ENCODE measurements around the gene TXNDC5.
A peak's percentile ranks its signal among the peaks of the same experiment; 100 is the strongest.

TXNDC5 gene

GRCh38 chr6:7910654-7911344 is at the start of gene TXNDC5:
Gene TXNDC5 (minus strand): TSS chr6:7910788. CDS start chr6:7910776, 12 bp downstream.
- H3K27ac ChIP-seq (ENCODE audit: low read length): peak within 1 kb of the TSS; percentile 31
- no peaks in the 10 kb centered on the region for H3K9me3 ChIP-seq (ENCODE audit: control insufficient read depth in 2 of 2, low read length in 2 of 2)
- H3K9ac ChIP-seq (ENCODE audit: low read length in 2 of 2): peak within 1 kb of the TSS; percentile 75 to 78
- peak within 1 kb of the TSS; percentile 80 to 81 for H3K4me3 ChIP-seq (ENCODE audit: low read length in 2 of 2)
- H3K36me3 ChIP-seq (ENCODE audit: control insufficient read depth in 2 of 2, insufficient read depth in 2 of 2, low read length in 2 of 2): no peaks in the 10 kb centered on the region
- H3K27me3 ChIP-seq (ENCODE audit: control insufficient read depth in 1 of 2, insufficient read depth in 2 of 2, low read length in 2 of 2): no peaks in the 10 kb centered on the region
- peaks cover 17% of the 10 kb centered on the region for H3K4me1 ChIP-seq (ENCODE audit: control insufficient read depth, insufficient read depth, low read length)

GRCh38 chr6:7960141-7960540 is 49.6 kb upstream of the TXNDC5 start:
- no peaks in the 10 kb centered on the region for H3K9me3 ChIP-seq (ENCODE audit: control insufficient read depth in 2 of 2, low read length in 2 of 2)
- no peak overlapping the region for H3K4me3 ChIP-seq (ENCODE audit: low read length in 2 of 2)
- no peaks in the 10 kb centered on the region for H3K4me1 ChIP-seq (ENCODE audit: control insufficient read depth, insufficient read depth, low read length)
- H3K27me3 ChIP-seq (ENCODE audit: control insufficient read depth in 1 of 2, insufficient read depth in 2 of 2, low read length in 2 of 2): no peaks in the 10 kb centered on the region
- no peak overlapping the region for H3K9ac ChIP-seq (ENCODE audit: low read length in 2 of 2)
- no peak overlapping the region for H3K27ac ChIP-seq (ENCODE audit: low read length)
- H3K36me3 ChIP-seq (ENCODE audit: control insufficient read depth in 2 of 2, insufficient read depth in 2 of 2, low read length in 2 of 2): no peaks in the 10 kb centered on the region

GRCh38 chr6:7959453-7959852 is 48.9 kb upstream of the TXNDC5 start:
- no peaks in the 10 kb centered on the region for H3K36me3 ChIP-seq (ENCODE audit: control insufficient read depth in 2 of 2, insufficient read depth in 2 of 2, low read length in 2 of 2)
- H3K27ac ChIP-seq (ENCODE audit: low read length): no peak overlapping the region
- H3K4me1 ChIP-seq (ENCODE audit: control insufficient read depth, insufficient read depth, low read length): no peaks in the 10 kb centered on the region
- H3K4me3 ChIP-seq (ENCODE audit: low read length in 2 of 2): no peak overlapping the region
- H3K9ac ChIP-seq (ENCODE audit: low read length in 2 of 2): no peak overlapping the region
- H3K27me3 ChIP-seq (ENCODE audit: control insufficient read depth in 1 of 2, insufficient read depth in 2 of 2, low read length in 2 of 2): no peaks in the 10 kb centered on the region
- H3K9me3 ChIP-seq (ENCODE audit: control insufficient read depth in 2 of 2, low read length in 2 of 2): no peaks in the 10 kb centered on the region

- Histone ChIP-seq H3K27ac (ENCODE audit: low read length) (no peak overlapping the region), H3K27me3 (ENCODE audit: control insufficient read depth in 1 of 2, insufficient read depth in 2 of 2, low read length in 2 of 2) (no peaks in the 10 kb centered on the region), H3K4me1 (ENCODE audit: control insufficient read depth, insufficient read depth, low read length) (no peaks in the 10 kb centered on the region), H3K9ac (ENCODE audit: low read length in 2 of 2) (no peak overlapping the region), H3K4me3 (ENCODE audit: low read length in 2 of 2) (no peak overlapping the region), H3K36me3 (ENCODE audit: control insufficient read depth in 2 of 2, insufficient read depth in 2 of 2, low read length in 2 of 2) (no peaks in the 10 kb centered on the region), H3K9me3 (ENCODE audit: control insufficient read depth in 2 of 2, low read length in 2 of 2) (no peaks in the 10 kb centered on the region)
Measured at GRCh38 chr6:7958464-7958863, 47.9 kb upstream of the TXNDC5 start.

- Histone ChIP-seq H3K4me1 (ENCODE audit: control insufficient read depth, insufficient read depth, low read length) (no peaks in the 10 kb centered on the region), H3K27ac (ENCODE audit: low read length) (no peak overlapping the region), H3K9me3 (ENCODE audit: control insufficient read depth in 2 of 2, low read length in 2 of 2) (no peaks in the 10 kb centered on the region), H3K27me3 (ENCODE audit: control insufficient read depth in 1 of 2, insufficient read depth in 2 of 2, low read length in 2 of 2) (no peaks in the 10 kb centered on the region), H3K4me3 (ENCODE audit: low read length in 2 of 2) (no peak overlapping the region), H3K36me3 (ENCODE audit: control insufficient read depth in 2 of 2, insufficient read depth in 2 of 2, low read length in 2 of 2) (no peaks in the 10 kb centered on the region), H3K9ac (ENCODE audit: low read length in 2 of 2) (no peak overlapping the region)
Measured at GRCh38 chr6:7956257-7956656, 45.7 kb upstream of the TXNDC5 start.

- Histone ChIP-seq H3K9ac (ENCODE audit: low read length in 2 of 2) (no peak overlapping the region), H3K27ac (ENCODE audit: low read length) (no peak overlapping the region), H3K4me1 (ENCODE audit: control insufficient read depth, insufficient read depth, low read length) (no peaks in the 10 kb centered on the region), H3K27me3 (ENCODE audit: control insufficient read depth in 1 of 2, insufficient read depth in 2 of 2, low read length in 2 of 2) (no peaks in the 10 kb centered on the region), H3K36me3 (ENCODE audit: control insufficient read depth in 2 of 2, insufficient read depth in 2 of 2, low read length in 2 of 2) (no peaks in the 10 kb centered on the region), H3K4me3 (ENCODE audit: low read length in 2 of 2) (no peak overlapping the region), H3K9me3 (ENCODE audit: control insufficient read depth in 2 of 2, low read length in 2 of 2) (no peaks in the 10 kb centered on the region)
Measured at GRCh38 chr6:7954477-7955200, 44.1 kb upstream of the TXNDC5 start.

GRCh38 chr6:7953753-7954152 is 43.2 kb upstream of the TXNDC5 start:
- Histone ChIP-seq H3K27ac (ENCODE audit: low read length) (no peak overlapping the region), H3K4me1 (ENCODE audit: control insufficient read depth, insufficient read depth, low read length) (no peaks in the 10 kb centered on the region), H3K9me3 (ENCODE audit: control insufficient read depth in 2 of 2, low read length in 2 of 2) (no peaks in the 10 kb centered on the region), H3K27me3 (ENCODE audit: control insufficient read depth in 1 of 2, insufficient read depth in 2 of 2, low read length in 2 of 2) (no peaks in the 10 kb centered on the region), H3K4me3 (ENCODE audit: low read length in 2 of 2) (no peak overlapping the region), H3K36me3 (ENCODE audit: control insufficient read depth in 2 of 2, insufficient read depth in 2 of 2, low read length in 2 of 2) (no peaks in the 10 kb centered on the region), H3K9ac (ENCODE audit: low read length in 2 of 2) (no peak overlapping the region)

GRCh38 chr6:7939864-7940228 is 29.3 kb upstream of the TXNDC5 start:
- no peak overlapping the region for H3K9ac ChIP-seq (ENCODE audit: low read length in 2 of 2)
- H3K9me3 ChIP-seq (ENCODE audit: control insufficient read depth in 2 of 2, low read length in 2 of 2): no peaks in the 10 kb centered on the region
- no peaks in the 10 kb centered on the region for H3K36me3 ChIP-seq (ENCODE audit: control insufficient read depth in 2 of 2, insufficient read depth in 2 of 2, low read length in 2 of 2)
- no peaks in the 10 kb centered on the region for H3K27me3 ChIP-seq (ENCODE audit: control insufficient read depth in 1 of 2, insufficient read depth in 2 of 2, low read length in 2 of 2)
- H3K4me1 ChIP-seq (ENCODE audit: control insufficient read depth, insufficient read depth, low read length): no peaks in the 10 kb centered on the region
- H3K4me3 ChIP-seq (ENCODE audit: low read length in 2 of 2): no peak overlapping the region
- H3K27ac ChIP-seq (ENCODE audit: low read length): no peak overlapping the region

GRCh38 chr6:7939184-7939863 is 28.7 kb upstream of the TXNDC5 start:
- peaks cover 0 to 2% of the 10 kb centered on the region in 2 donors for H3K27me3 ChIP-seq (ENCODE audit: control insufficient read depth in 1 of 2, insufficient read depth in 2 of 2, low read length in 2 of 2)
- H3K9ac ChIP-seq (ENCODE audit: low read length in 2 of 2): no peak overlapping the region
- H3K4me3 ChIP-seq (ENCODE audit: low read length in 2 of 2): no peak overlapping the region
- no peaks in the 10 kb centered on the region for H3K9me3 ChIP-seq (ENCODE audit: control insufficient read depth in 2 of 2, low read length in 2 of 2)
- no peaks in the 10 kb centered on the region for H3K4me1 ChIP-seq (ENCODE audit: control insufficient read depth, insufficient read depth, low read length)
- no peaks in the 10 kb centered on the region for H3K36me3 ChIP-seq (ENCODE audit: control insufficient read depth in 2 of 2, insufficient read depth in 2 of 2, low read length in 2 of 2)
- no peak overlapping the region for H3K27ac ChIP-seq (ENCODE audit: low read length)

GRCh38 chr6:7938562-7939183 is 28.1 kb upstream of the TXNDC5 start:
- no peak overlapping the region for H3K27ac ChIP-seq (ENCODE audit: low read length)
- no peaks in the 10 kb centered on the region for H3K9me3 ChIP-seq (ENCODE audit: control insufficient read depth in 2 of 2, low read length in 2 of 2)
- H3K4me1 ChIP-seq (ENCODE audit: control insufficient read depth, insufficient read depth, low read length): no peaks in the 10 kb centered on the region
- H3K4me3 ChIP-seq (ENCODE audit: low read length in 2 of 2): no peak overlapping the region
- H3K27me3 ChIP-seq (ENCODE audit: control insufficient read depth in 1 of 2, insufficient read depth in 2 of 2, low read length in 2 of 2): peaks cover 0 to 2% of the 10 kb centered on the region in 2 donors
- H3K9ac ChIP-seq (ENCODE audit: low read length in 2 of 2): no peak overlapping the region
- H3K36me3 ChIP-seq (ENCODE audit: control insufficient read depth in 2 of 2, insufficient read depth in 2 of 2, low read length in 2 of 2): no peaks in the 10 kb centered on the region

Data from stomach smooth muscle (tissue), 2 donors.